Measurements from ENCODE around the gene ABCF3.

- no peak for TF ChIP-seq POLR2A (IDR thresholded peaks at IDR 0.05)
- TF ChIP-seq CTCF (IDR thresholded peaks at IDR 0.05) = no peak
Measured at GRCh38 chr3:184186902-184187207, 856 bp downstream of the ABCF3 start.

Measured in prostate gland (tissue), 2 donors.